Mucosa of rectum (tissue), 2 donors: ENCODE measurements around the gene NME7.
"Not testable (repeated sequence)": the region's sequence is repeated elsewhere in the genome, so short reads cannot be mapped to it uniquely, and the experiment has no call there.

Source experiments
- H3K27ac ChIP-seq, 2 donors: one replicate each; pipeline ENCODE4 v1.7.0; 2013; ENCODE audit warnings: inconsistent platforms in 2 of 2, low read depth in 2 of 2, low read length in 2 of 2
- H3K27me3 ChIP-seq, 2 donors: one replicate each; pipeline ENCODE4 v1.7.0; 2013; ENCODE audit warnings: low read length in 2 of 2; ENCODE audit not compliant: control insufficient read depth in 2 of 2, insufficient read depth in 2 of 2
- H3K36me3 ChIP-seq, 2 donors: one replicate each; pipeline ENCODE4 v1.7.0; 2013; ENCODE audit warnings: low read length in 2 of 2; ENCODE audit not compliant: control insufficient read depth in 2 of 2, insufficient read depth in 2 of 2
- H3K4me1 ChIP-seq, 2 donors: one replicate each; pipeline ENCODE4 v1.7.0; 2013; ENCODE audit warnings: low read length in 2 of 2, mild to moderate bottlenecking in 1 of 2; ENCODE audit not compliant: control insufficient read depth in 2 of 2, insufficient read depth in 2 of 2
- H3K4me3 ChIP-seq, 2 donors: one replicate each; pipeline ENCODE4 v1.7.0; 2013; ENCODE audit warnings: low read length in 2 of 2
- H3K9ac ChIP-seq, 2 donors: one replicate each; pipeline ENCODE4 v1.7.0; 2013; ENCODE audit warnings: low read length in 2 of 2, low read depth in 1 of 2, mild to moderate bottlenecking in 1 of 2
- H3K9me3 ChIP-seq, 2 donors: one replicate each; pipeline ENCODE4 v1.7.0; 2013; ENCODE audit warnings: low read length in 2 of 2; ENCODE audit not compliant: control insufficient read depth in 2 of 2
- donor health status: healthy.
- donor health status: Normal muscosa, but diverticular disease.

Gene NME7

GRCh38 chr1:169180174-169180573 lies 187.4 kb downstream of the NME7 start:
- no peaks in the 10 kb centered on the region for H3K9me3 ChIP-seq
- no peak overlapping the region for H3K4me3 ChIP-seq
- no peaks in the 10 kb centered on the region for H3K27me3 ChIP-seq
- H3K4me1 ChIP-seq, result no peaks in the 10 kb centered on the region
- H3K27ac ChIP-seq, result no peak overlapping the region
- no peak overlapping the region for H3K9ac ChIP-seq
- no peaks in the 10 kb centered on the region for H3K36me3 ChIP-seq

GRCh38 chr1:169179431-169179830 lies 188.2 kb downstream of the NME7 start:
- H3K9me3 ChIP-seq, H3K9ac ChIP-seq, H3K27me3 ChIP-seq, H3K4me3 ChIP-seq, H3K27ac ChIP-seq, H3K36me3 ChIP-seq, H3K4me1 ChIP-seq: not testable (repeated sequence)

- Histone ChIP-seq H3K9ac (no peak overlapping the region), H3K9me3 (no peaks in the 10 kb centered on the region), H3K4me1 (no peaks in the 10 kb centered on the region), H3K27ac (no peak overlapping the region), H3K36me3 (no peaks in the 10 kb centered on the region), H3K27me3 (no peaks in the 10 kb centered on the region), H3K4me3 (no peak overlapping the region)
Measured at GRCh38 chr1:169175461-169175860, 192.1 kb downstream of the NME7 start.

GRCh38 chr1:169163059-169163458 lies 204.5 kb downstream of the NME7 start:
- peaks cover 0 to 5% of the 10 kb centered on the region in 2 donors for H3K36me3 ChIP-seq

GRCh38 chr1:169161496-169162194 lies 206.0 kb downstream of the NME7 start:
- H3K36me3 ChIP-seq, result peaks cover 0 to 5% of the 10 kb centered on the region in 2 donors
- H3K9ac ChIP-seq, result no peak overlapping the region
- H3K4me1 ChIP-seq, result peaks cover 5 to 7% of the 10 kb centered on the region in 2 donors
- H3K27ac ChIP-seq, result no peak overlapping the region
- H3K4me3 ChIP-seq, result no peak overlapping the region
- H3K9me3 ChIP-seq, result no peaks in the 10 kb centered on the region
- no peaks in the 10 kb centered on the region for H3K27me3 ChIP-seq

More at GRCh38 chr1:169163059-169163458, 204.5 kb downstream of the NME7 start:
- H3K27ac ChIP-seq, result no peak overlapping the region
- no peak overlapping the region for H3K9ac ChIP-seq
- H3K27me3 ChIP-seq, result no peaks in the 10 kb centered on the region
- H3K9me3 ChIP-seq, result no peaks in the 10 kb centered on the region
- H3K4me3 ChIP-seq, result no peak overlapping the region
- H3K4me1 ChIP-seq, result no peaks in the 10 kb centered on the region

- H3K4me3 ChIP-seq, result no peak overlapping the region
- peaks cover 8 to 10% of the 10 kb centered on the region in 2 donors for H3K4me1 ChIP-seq
- no peaks in the 10 kb centered on the region for H3K27me3 ChIP-seq
- peaks cover 0 to 5% of the 10 kb centered on the region in 2 donors for H3K36me3 ChIP-seq
- H3K27ac ChIP-seq, result no peak overlapping the region
- H3K9me3 ChIP-seq, result no peaks in the 10 kb centered on the region
- H3K9ac ChIP-seq, result no peak overlapping the region
Measured at GRCh38 chr1:169160845-169161495, 206.6 kb downstream of the NME7 start.

GRCh38 chr1:169156580-169156979 lies 211.0 kb downstream of the NME7 start:
- Histone ChIP-seq H3K27me3 (no peaks in the 10 kb centered on the region), H3K4me1 (peaks cover 10 to 12% of the 10 kb centered on the region in 2 donors), H3K9me3 (no peaks in the 10 kb centered on the region), H3K36me3 (no peaks in the 10 kb centered on the region), H3K9ac (no peak overlapping the region), H3K4me3 (no peak overlapping the region), H3K27ac (no peak overlapping the region)

GRCh38 chr1:169155675-169156074 lies 211.9 kb downstream of the NME7 start:
- H3K9me3 ChIP-seq, result no peaks in the 10 kb centered on the region
- H3K27me3 ChIP-seq, result no peaks in the 10 kb centered on the region
- no peak overlapping the region for H3K4me3 ChIP-seq
- H3K27ac ChIP-seq, result no peak overlapping the region
- no peak overlapping the region for H3K9ac ChIP-seq
- H3K36me3 ChIP-seq, result no peaks in the 10 kb centered on the region
- H3K4me1 ChIP-seq, result peaks cover 19% of the 10 kb centered on the region in 2 donors

- Histone ChIP-seq H3K4me3 (no peak overlapping the region), H3K36me3 (no peaks in the 10 kb centered on the region), H3K9ac (no peak overlapping the region), H3K9me3 (no peaks in the 10 kb centered on the region), H3K27me3 (no peaks in the 10 kb centered on the region), H3K27ac (no peak overlapping the region), H3K4me1 (peaks cover 12 to 26% of the 10 kb centered on the region in 2 donors)
Measured at GRCh38 chr1:169151338-169151837, 216.2 kb downstream of the NME7 start.

GRCh38 chr1:169150641-169151337 lies 216.8 kb downstream of the NME7 start:
- Histone ChIP-seq H3K9ac (no peak overlapping the region), H3K27me3 (no peaks in the 10 kb centered on the region), H3K4me3 (no peak overlapping the region), H3K4me1 (peaks cover 7 to 21% of the 10 kb centered on the region in 2 donors), H3K36me3 (no peaks in the 10 kb centered on the region), H3K9me3 (no peaks in the 10 kb centered on the region), H3K27ac (no peak overlapping the region)
